ENCODE data around the gene ZGRF1. TPM values are rescaled to one million over a fixed set of nuclear protein-coding genes. Genes with fewer than 3 reads are reported as not detected.

Gene ZGRF1
- polyA plus RNA-seq, 1 donor from 2014 or later = 18.0 TPM

DNA sequence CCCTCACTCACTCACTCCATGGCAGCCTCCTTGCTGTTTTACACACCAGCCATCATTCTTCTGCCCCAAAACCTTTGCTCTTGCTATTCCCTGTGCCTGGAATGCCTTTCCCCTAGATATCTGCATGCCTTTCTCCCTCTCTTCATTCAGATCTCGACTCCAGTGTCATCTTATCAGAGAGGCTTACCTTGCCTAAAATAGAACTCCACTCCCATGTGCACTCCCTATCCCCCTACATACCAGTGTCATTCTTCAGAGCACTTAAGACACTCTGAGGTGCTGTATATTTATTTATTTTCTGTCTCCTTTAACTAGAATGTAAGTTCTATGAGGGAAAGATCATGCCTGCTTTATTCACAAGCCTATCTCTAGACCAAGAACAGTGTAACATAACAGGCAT, 45.1 kb downstream of the ZGRF1 start:
- Histone ChIP-seq H3K4me2 (ENCODE audit: low read length) (no peak overlapping the region), H3K4me3 (ENCODE audit: low read length) (no peak overlapping the region), H3K9ac (ENCODE audit: low read length) (no peak overlapping the region), H3F3A (ENCODE audit: insufficient read depth, low read length, poor library complexity, severe bottlenecking) (no peaks in the 10 kb centered on the region), H3K79me2 (replicated peaks; ENCODE audit: insufficient read depth, low read length) (no peaks in the 10 kb centered on the region), H3K36me3 (ENCODE audit: insufficient read depth, low read length) (no peaks in the 10 kb centered on the region), H4K20me1 (ENCODE audit: insufficient read depth) (no peaks in the 10 kb centered on the region), H3K9me2 (ENCODE audit: insufficient read depth, low read length) (no peaks in the 10 kb centered on the region), H2AFZ (ENCODE audit: low read depth, low read length) (no peak overlapping the region), H3K9me3 (ENCODE audit: low read length) (no peaks in the 10 kb centered on the region), H3K27me3 (ENCODE audit: insufficient read depth, low read depth, low read length) (no peaks in the 10 kb centered on the region), H3K27ac (ENCODE audit: low read length) (no peak overlapping the region)
- TF ChIP-seq CTCF (IDR thresholded peaks at IDR 0.05; ENCODE audit: poor library complexity, severe bottlenecking) (no peak), EP300 (conservative IDR thresholded peaks at IDR 0.05; ENCODE audit: poor library complexity, severe bottlenecking) (no peak), SMC3 (conservative IDR thresholded peaks at IDR 0.05; ENCODE audit: poor library complexity) (no peak), MXI1 (conservative IDR thresholded peaks at IDR 0.05; ENCODE audit: poor library complexity, severe bottlenecking) (no peak), RAD21 (conservative IDR thresholded peaks at IDR 0.05) (no peak), POLR2AphosphoS5 (IDR thresholded peaks at IDR 0.05) (no peak), EZH2 (IDR thresholded peaks at IDR 0.05; ENCODE audit: borderline replicate concordance, insufficient read depth, low read length, poor library complexity, severe bottlenecking) (no peak), TAF1 (IDR thresholded peaks at IDR 0.05; ENCODE audit: low read depth) (no peak)
- TF ChIP-seq, protein P1, sequence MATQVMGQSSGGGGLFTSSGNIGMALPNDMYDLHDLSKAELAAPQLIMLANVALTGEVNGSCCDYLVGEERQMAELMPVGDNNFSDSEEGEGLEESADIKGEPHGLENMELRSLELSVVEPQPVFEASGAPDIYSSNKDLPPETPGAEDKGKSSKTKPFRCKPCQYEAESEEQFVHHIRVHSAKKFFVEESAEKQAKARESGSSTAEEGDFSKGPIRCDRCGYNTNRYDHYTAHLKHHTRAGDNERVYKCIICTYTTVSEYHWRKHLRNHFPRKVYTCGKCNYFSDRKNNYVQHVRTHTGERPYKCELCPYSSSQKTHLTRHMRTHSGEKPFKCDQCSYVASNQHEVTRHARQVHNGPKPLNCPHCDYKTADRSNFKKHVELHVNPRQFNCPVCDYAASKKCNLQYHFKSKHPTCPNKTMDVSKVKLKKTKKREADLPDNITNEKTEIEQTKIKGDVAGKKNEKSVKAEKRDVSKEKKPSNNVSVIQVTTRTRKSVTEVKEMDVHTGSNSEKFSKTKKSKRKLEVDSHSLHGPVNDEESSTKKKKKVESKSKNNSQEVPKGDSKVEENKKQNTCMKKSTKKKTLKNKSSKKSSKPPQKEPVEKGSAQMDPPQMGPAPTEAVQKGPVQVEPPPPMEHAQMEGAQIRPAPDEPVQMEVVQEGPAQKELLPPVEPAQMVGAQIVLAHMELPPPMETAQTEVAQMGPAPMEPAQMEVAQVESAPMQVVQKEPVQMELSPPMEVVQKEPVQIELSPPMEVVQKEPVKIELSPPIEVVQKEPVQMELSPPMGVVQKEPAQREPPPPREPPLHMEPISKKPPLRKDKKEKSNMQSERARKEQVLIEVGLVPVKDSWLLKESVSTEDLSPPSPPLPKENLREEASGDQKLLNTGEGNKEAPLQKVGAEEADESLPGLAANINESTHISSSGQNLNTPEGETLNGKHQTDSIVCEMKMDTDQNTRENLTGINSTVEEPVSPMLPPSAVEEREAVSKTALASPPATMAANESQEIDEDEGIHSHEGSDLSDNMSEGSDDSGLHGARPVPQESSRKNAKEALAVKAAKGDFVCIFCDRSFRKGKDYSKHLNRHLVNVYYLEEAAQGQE (IDR thresholded peaks at IDR 0.05; ENCODE audit: borderline replicate concordance) = no peak

- H3K79me2 ChIP-seq (replicated peaks; ENCODE audit: insufficient read depth, low read length) = no peaks in the 10 kb centered on the region
These were observed 47.5 kb downstream of the ZGRF1 start for GRCh38 chr4:112589206-112589605.

More at GRCh38 chr4:112589206-112589605, 47.5 kb downstream of the ZGRF1 start:
- Histone ChIP-seq H3K36me3 (ENCODE audit: insufficient read depth, low read length) (no peaks in the 10 kb centered on the region), H4K20me1 (ENCODE audit: insufficient read depth) (no peaks in the 10 kb centered on the region), H3F3A (ENCODE audit: insufficient read depth, low read length, poor library complexity, severe bottlenecking) (no peaks in the 10 kb centered on the region), H2AFZ (ENCODE audit: low read depth, low read length) (no peak overlapping the region), H3K4me3 (ENCODE audit: low read length) (no peak overlapping the region), H3K9me3 (ENCODE audit: low read length) (no peaks in the 10 kb centered on the region), H3K9me2 (ENCODE audit: insufficient read depth, low read length) (no peaks in the 10 kb centered on the region), H3K4me2 (ENCODE audit: low read length) (no peak overlapping the region), H3K27ac (ENCODE audit: low read length) (no peak overlapping the region), H3K27me3 (ENCODE audit: insufficient read depth, low read depth, low read length) (no peaks in the 10 kb centered on the region), H3K9ac (ENCODE audit: low read length) (no peak overlapping the region)
- no peak for TF ChIP-seq EP300 (conservative IDR thresholded peaks at IDR 0.05; ENCODE audit: poor library complexity, severe bottlenecking)
- no peak for TF ChIP-seq MXI1 (conservative IDR thresholded peaks at IDR 0.05; ENCODE audit: poor library complexity, severe bottlenecking)
- TF ChIP-seq, protein P1 (IDR thresholded peaks at IDR 0.05; ENCODE audit: borderline replicate concordance) = no peak
- TF ChIP-seq CTCF (IDR thresholded peaks at IDR 0.05; ENCODE audit: poor library complexity, severe bottlenecking) = no peak
- no peak for TF ChIP-seq TAF1 (IDR thresholded peaks at IDR 0.05; ENCODE audit: low read depth)
- no peak for TF ChIP-seq RAD21 (conservative IDR thresholded peaks at IDR 0.05)
- TF ChIP-seq EZH2 (IDR thresholded peaks at IDR 0.05; ENCODE audit: borderline replicate concordance, insufficient read depth, low read length, poor library complexity, severe bottlenecking) = no peak
